Measurements from ENCODE around the gene TSPAN18. TPM values are rescaled to one million over a fixed set of nuclear protein-coding genes. Genes with fewer than 3 reads are reported as not detected.

TSPAN18 gene
- total RNA-seq, 4 donors from 2014 or later: 2.6 to 28.9 (median 4.9) TPM

DNA sequence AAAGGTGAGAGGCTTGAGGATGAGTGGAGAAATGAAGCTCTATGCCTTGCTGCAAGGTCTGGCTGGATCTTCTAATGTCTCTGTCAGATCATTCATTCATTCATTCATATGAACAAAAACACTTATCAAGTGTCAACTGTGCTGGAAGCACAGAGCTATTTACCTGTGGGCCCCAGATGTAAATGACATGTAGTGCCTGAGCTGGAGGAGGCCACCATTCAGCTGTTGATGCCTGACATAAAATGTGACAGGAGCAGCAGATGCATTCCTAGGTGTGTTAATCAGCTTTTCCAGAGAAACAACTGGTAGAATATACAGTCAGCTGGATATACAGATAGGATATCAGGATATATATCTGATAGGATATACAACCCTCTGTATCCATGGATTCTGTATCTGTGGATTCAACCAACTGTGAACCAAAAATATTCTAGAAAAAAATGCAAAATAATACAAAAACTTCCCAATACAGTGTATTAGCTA lies 44.5 kb downstream of the TSPAN18 start:
- intact Hi-C loops (cut with DNase I; ENCODE audit: low total_unique reads): no loop called here
- Histone ChIP-seq H3K9me3 (no peaks in the 10 kb centered on the region), H3K4me3 (no peak overlapping the region), H3K27ac (no peak overlapping the region), H3K4me1 (peaks cover 0 to 36% (median 19%) of the 10 kb centered on the region in 4 donors), H3K36me3 (no peaks in the 10 kb centered on the region), H3K27me3 (peaks cover 17% of the 10 kb centered on the region)
- in situ Hi-C loops (cut with MboI; ENCODE audit: low pct_ligation_motif_present in 1 of 4, low pct_unique_long_range_greater_than_20kb in 1 of 4, low sequenced_read_pairs in 3 of 4): no loop called here
- no peak for TF ChIP-seq POLR2A (IDR thresholded peaks at IDR 0.05)
- DNase-seq: no peak

DNA sequence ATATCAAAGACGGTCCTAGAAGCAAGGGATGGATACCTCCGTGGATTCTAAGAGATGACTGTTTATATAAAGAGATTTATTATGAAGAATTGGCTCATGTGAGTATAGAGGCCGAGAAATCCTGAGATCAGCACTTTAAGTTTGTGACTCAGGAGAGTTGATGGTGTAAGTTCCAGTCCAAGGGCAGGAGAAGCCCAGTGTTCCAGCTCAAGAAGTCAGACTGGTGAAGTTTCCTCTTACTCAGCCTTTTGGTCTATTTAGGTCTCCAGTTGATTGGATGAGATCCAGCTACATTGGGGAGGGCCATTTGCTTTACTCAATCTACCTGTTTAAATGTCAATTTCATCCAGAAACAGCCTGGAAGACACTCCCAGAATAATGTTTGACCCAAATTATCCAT lies 45.1 kb downstream of the TSPAN18 start:
- H3K9me3 ChIP-seq: no peaks in the 10 kb centered on the region
- TF ChIP-seq POLR2AphosphoS5 (IDR thresholded peaks at IDR 0.05) (no peak), POLR2A (IDR thresholded peaks at IDR 0.05) (no peak), EP300 (IDR thresholded peaks at IDR 0.05; ENCODE audit: low read depth) (no peak)
- TF ChIP-seq, protein P1, sequence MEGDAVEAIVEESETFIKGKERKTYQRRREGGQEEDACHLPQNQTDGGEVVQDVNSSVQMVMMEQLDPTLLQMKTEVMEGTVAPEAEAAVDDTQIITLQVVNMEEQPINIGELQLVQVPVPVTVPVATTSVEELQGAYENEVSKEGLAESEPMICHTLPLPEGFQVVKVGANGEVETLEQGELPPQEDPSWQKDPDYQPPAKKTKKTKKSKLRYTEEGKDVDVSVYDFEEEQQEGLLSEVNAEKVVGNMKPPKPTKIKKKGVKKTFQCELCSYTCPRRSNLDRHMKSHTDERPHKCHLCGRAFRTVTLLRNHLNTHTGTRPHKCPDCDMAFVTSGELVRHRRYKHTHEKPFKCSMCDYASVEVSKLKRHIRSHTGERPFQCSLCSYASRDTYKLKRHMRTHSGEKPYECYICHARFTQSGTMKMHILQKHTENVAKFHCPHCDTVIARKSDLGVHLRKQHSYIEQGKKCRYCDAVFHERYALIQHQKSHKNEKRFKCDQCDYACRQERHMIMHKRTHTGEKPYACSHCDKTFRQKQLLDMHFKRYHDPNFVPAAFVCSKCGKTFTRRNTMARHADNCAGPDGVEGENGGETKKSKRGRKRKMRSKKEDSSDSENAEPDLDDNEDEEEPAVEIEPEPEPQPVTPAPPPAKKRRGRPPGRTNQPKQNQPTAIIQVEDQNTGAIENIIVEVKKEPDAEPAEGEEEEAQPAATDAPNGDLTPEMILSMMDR (IDR thresholded peaks at IDR 0.05): no peak
- no peak overlapping the region for H3K4me3 ChIP-seq
- no peak overlapping the region for H3K27ac ChIP-seq
- DNase-seq: no peak
- intact Hi-C loops (cut with DNase I; ENCODE audit: low total_unique reads): loop anchor here (2.0 kb wide), 1 partner anchor 17 kb away; no protein-coding TSS in a partner anchor
- H3K4me1 ChIP-seq: peaks cover 0 to 32% (median 16%) of the 10 kb centered on the region in 4 donors
- WGBS, 2 donors (ENCODE audit: low coverage in 1 of 2): 66 to 68% methylated on average over 3 of the region's 3 CpGs
- in situ Hi-C loops (cut with MboI; ENCODE audit: low pct_ligation_motif_present in 1 of 4, low pct_unique_long_range_greater_than_20kb in 1 of 4, low sequenced_read_pairs in 3 of 4): no loop called here
- no peaks in the 10 kb centered on the region for H3K36me3 ChIP-seq
- H3K27me3 ChIP-seq: peaks cover 17% of the 10 kb centered on the region

DNA sequence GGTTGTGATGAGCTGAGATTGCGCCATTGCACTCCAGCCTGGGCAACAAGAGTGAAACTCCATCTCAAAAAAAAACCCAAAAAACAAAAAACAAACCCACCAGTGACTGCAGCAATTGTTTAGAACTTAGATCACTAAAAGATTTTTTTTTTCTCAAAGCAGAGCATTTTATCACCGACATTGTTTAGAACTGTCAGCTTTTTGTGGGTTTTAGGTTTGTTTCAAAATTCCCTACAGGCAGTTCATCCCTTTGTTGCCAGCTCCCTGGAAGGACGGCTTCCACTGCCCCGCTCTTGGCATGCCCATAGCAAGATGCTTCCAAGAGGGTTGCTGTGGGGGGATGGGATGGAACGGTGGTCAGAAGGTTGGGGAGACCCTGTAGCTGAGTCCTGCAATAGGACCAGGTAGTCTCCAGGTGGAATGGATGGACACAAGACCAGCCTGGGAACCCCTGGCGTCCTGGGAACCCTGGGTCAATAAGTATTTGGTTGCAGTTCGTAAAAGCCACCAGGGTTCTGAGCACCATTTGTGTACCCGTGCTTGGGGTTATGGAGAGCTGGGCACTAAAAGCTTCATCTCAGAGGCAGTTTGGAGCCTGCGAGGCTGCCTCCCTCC lies 46.7 kb downstream of the TSPAN18 start:
- TF ChIP-seq, protein P1 (IDR thresholded peaks at IDR 0.05): no peak
- TF ChIP-seq POLR2AphosphoS5 (IDR thresholded peaks at IDR 0.05): no peak
- TF ChIP-seq POLR2A (IDR thresholded peaks at IDR 0.05): no peak
- in situ Hi-C loops (cut with MboI; ENCODE audit: low pct_ligation_motif_present in 1 of 4, low pct_unique_long_range_greater_than_20kb in 1 of 4, low sequenced_read_pairs in 3 of 4) (no loop called here), intact Hi-C loops (cut with DNase I; ENCODE audit: low total_unique reads) (loop anchor here (2.0 kb wide), 1 partner anchor 19 kb away; no protein-coding TSS in a partner anchor)
- Histone ChIP-seq H3K9me3 (no peaks in the 10 kb centered on the region), H3K4me3 (no peak overlapping the region), H3K36me3 (no peaks in the 10 kb centered on the region), H3K4me1 (peaks cover 0 to 31% (median 14%) of the 10 kb centered on the region in 4 donors), H3K27me3 (peaks cover 17% of the 10 kb centered on the region), H3K27ac (peak overlapping the region; percentile 68 to 86 (median 77))
- no peak for DNase-seq
- 74 to 80% methylated on average over 2 to 9 of the region's 9 CpGs for WGBS, 2 donors (ENCODE audit: low coverage in 1 of 2)

DNA sequence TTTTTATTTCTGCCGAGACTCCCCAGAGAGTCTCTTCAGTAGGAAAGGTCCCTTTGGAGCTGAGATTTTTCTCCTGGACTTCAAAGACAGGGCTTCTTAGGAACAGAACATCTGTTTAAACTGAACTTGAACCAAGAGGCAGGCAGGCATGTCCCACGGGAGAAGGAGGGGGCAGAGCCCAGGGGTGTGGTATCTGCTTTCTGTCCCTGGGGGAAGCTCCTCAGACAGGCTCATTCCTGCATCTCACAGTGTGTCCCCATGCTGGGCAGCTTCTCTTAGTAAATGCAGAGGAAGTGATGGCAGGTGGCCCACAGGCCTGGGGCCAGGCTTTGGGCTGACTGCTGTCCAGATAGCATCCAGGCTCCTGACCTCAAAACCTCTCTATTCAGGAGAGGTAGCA lies 47.3 kb downstream of the TSPAN18 start:
- no peaks in the 10 kb centered on the region for H3K9me3 ChIP-seq
- peak overlapping the region; percentile 68 to 86 (median 77) for H3K27ac ChIP-seq
- H3K27me3 ChIP-seq: peaks cover 17% of the 10 kb centered on the region
- TF ChIP-seq EP300 (IDR thresholded peaks at IDR 0.05; ENCODE audit: low read depth) (no peak), POLR2A (IDR thresholded peaks at IDR 0.05) (no peak), POLR2AphosphoS5 (IDR thresholded peaks at IDR 0.05) (peak in 1 of 3 donors; percentile 45)
- TF ChIP-seq, protein P1 (IDR thresholded peaks at IDR 0.05): no peak
- in situ Hi-C loops (cut with MboI; ENCODE audit: low pct_ligation_motif_present in 1 of 4, low pct_unique_long_range_greater_than_20kb in 1 of 4, low sequenced_read_pairs in 3 of 4): no loop called here
- intact Hi-C loops (cut with DNase I; ENCODE audit: low total_unique reads): no loop called here
- H3K4me3 ChIP-seq: no peak overlapping the region
- no peaks in the 10 kb centered on the region for H3K36me3 ChIP-seq
- DNase-seq: peak; percentile 30
- 38% methylated on average over 2 of the region's 2 CpGs; no CpG with 5 or more reads in 1 of the 2 donors for WGBS, 2 donors (ENCODE audit: low coverage in 1 of 2)
- H3K4me1 ChIP-seq: peaks cover 0 to 31% (median 14%) of the 10 kb centered on the region in 4 donors

Measured in transverse colon (tissue), 4 donors.